ENCODE measurements around the gene HELB.

Gene HELB

GRCh38 chr12:66301944-66302826 lies at the start of gene HELB:
Gene HELB (plus strand): TSS chr12:66302493. CDS start chr12:66302604, 111 bp downstream.
- DNase-seq (ENCODE audit: low read depth in 3 of 3), result peak; percentile 97 to 98 (median 98)

DNA sequence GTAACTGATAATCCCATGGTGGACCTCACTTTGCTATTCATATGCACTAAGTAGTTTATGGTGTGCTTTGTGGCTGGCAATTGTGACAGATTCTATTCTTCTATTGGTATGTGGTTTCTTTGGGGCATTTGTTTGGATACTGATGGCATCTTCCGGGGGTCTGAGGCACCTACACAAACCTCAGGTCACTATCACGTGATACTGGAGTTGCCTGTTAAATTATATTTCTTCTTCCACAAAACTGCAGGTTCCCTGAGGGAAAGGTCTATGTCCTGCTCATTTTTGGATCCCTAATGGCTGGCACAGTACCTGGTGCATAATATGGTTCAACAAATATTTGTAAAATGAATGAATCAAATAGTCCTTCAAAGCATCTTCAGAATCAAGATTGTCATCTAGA lies 49.5 kb upstream of the HELB start:
- no peak for DNase-seq (ENCODE audit: low read depth in 3 of 3)

GRCh38 chr12:66255737-66256136 lies 46.6 kb upstream of the HELB start:
- DNase-seq (ENCODE audit: low read depth in 3 of 3), result no peak

GRCh38 chr12:66258011-66258410 lies 44.3 kb upstream of the HELB start:
- no peak for DNase-seq (ENCODE audit: low read depth in 3 of 3)

GRCh38 chr12:66262737-66263136 lies 39.6 kb upstream of the HELB start:
- DNase-seq (ENCODE audit: low read depth in 3 of 3), result no peak

DNA sequence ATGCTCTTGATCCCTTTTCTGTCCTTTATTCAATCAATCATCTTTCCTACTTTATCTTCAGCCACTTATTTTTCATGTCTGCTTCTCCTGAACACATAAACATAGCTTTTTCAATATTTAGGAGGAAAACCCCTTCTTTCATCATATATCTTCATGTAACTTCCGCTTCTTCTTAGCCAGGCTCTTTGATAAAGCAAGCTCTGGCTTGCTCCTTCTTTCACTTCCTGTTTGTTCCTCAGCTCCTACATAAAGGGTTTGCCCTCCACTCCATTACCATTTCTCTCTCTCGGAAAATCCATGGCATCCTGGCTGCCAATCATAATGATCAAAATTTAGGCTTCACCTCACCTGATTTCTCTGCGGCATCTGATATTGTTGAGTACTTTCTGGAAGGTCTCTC lies 33.7 kb upstream of the HELB start:
- DNase-seq (ENCODE audit: low read depth in 3 of 3), result no peak

DNA sequence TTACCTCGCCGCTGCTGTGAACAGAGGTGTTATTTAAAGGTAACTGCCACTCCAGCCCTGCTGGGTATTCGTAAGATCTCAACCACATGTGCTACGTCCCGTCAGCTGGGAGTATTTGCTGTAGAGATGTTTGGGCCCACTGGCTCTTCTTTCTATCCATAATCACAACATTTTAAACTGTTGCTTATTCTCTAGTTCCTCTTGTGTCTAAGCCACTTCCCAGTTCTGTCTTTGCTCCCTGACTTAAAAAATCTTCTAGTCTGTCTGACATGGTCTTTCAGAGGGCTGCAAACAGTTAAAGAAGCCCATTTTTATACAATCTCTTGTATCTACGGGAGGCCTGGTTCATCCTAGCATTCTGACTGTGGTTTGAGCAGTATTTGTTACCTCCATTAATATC lies 33.2 kb upstream of the HELB start:
- DNase-seq (ENCODE audit: low read depth in 3 of 3), result no peak

GRCh38 chr12:66269757-66270383 lies 32.4 kb upstream of the HELB start:
- no peak for DNase-seq (ENCODE audit: low read depth in 3 of 3)

- no peak for DNase-seq (ENCODE audit: low read depth in 3 of 3)
Observed at GRCh38 chr12:66270613-66271012, 31.7 kb upstream of the HELB start.

DNA sequence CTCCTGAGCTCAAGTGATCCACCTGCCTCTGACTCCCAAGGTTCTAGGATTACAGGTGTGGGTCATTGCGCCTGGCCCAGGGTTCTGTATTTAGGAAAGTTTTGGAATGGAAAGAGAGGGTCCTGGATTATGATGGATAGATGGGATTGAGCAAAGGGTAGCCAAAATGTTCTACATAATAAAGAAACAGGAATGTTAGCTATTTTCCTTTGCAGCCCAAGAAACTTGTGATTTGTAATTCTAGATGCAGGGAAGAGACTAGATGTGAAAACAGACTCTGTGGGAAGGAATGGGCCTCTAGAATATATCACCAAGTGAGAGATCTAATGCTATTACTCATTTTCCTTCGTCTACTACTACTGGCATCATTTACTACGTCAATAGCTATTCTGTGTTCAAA lies 29.6 kb upstream of the HELB start:
- DNase-seq (ENCODE audit: low read depth in 3 of 3), result no peak

DNA sequence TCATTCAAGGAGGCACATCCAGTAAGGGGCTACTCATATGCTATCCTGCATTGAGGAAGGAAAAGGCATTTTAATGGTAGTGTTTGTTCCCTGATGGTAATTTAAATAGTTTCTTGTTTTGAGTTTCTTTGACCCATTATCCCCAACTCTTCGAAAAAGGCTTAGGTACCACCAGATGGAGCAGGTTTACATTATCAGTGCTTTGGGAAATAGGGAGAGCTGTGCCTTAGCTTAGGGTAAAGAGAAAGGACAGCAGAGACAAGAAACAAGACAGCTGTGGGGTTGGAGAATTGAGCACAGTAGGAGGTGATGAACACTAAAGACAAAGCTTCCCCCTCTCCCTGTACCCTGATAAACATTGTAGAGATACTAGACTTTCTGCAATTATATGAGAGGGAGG lies 29.1 kb upstream of the HELB start:
- no peak for DNase-seq (ENCODE audit: low read depth in 3 of 3)

DNA sequence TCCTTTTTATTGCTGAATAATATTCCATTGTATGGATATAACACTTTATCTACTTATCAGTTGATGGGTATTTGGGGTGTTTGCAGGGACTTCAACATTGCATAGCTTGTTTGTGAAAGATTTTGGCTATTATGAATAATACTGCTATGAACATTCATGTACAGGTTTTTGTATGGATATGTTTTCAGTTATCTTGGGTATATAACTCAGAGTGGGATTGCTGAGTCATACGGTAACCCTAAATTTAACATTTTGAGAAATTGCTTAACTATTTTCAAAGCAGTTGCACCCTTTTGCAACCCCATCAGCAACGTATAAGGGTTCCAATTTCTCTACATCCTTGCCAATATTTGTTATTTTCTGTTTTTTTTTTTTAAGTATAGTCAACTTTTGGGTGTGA lies 27.3 kb upstream of the HELB start:
- DNase-seq (ENCODE audit: low read depth in 3 of 3), result no peak

DNA sequence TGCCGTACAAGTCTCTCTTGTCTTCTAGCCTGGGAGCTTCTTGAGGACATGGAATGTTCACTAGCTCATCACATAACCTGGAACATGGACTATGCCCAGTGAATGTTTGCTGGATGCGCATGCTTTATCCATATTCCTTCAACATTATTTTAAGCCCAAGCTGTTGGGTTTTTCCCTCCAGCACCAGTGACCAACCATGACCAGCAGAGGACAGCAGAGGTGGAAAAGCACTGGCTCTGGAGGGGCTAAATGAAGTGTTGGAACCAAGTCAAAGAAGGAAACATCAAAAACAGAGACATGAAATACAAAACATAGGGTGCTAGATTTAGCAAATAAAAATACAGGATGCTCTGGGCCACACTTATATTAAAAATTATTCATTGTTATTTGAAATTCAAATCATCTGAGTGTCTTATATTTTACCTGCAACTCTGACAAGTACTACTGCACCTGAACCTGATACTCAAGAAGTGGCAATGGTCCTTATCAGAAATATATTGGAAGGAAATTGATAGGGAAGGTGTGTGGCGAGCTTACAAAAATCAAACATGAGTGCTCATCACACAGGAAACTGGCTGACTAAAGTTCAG lies 23.1 kb upstream of the HELB start:
- DNase-seq (ENCODE audit: low read depth in 3 of 3), result no peak

DNA sequence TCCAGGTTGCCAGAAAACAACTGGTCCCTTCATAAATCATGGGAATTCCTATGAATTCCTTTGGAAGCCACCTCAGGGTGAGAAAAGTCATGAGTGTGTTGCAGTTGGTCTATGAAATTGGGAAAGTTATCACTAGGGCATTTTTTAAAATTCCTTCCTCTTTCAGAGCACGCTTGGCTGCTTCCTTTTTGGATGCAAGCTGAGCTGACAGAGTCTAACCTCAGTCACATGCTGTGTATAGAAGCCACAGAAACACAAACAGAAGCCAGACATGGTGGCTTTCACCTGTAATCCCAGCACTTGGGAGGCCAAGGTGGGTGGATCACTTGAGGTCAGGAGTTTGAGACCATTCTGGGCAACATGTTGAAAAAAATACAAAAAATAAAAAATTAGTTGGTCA lies 21.7 kb upstream of the HELB start:
- DNase-seq (ENCODE audit: low read depth in 3 of 3), result no peak

DNA sequence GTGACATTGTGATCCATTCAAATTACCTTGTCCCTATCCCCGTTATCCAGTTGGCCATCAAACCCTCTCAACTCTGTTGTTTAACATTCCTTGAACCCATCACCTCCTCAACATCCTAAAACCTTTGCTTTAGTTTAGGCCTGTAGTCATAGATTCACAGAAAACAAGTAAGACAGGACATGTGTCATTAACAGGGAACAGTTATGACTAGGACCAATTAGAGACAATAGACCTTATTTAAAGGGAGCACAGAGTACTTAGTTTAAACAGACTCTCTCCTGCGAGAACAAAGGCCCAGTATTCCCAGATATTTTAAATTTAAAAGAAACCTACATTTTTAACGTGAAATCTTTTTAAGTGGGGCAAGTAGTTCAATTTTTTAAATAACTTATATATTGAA lies 20.0 kb upstream of the HELB start:
- DNase-seq (ENCODE audit: low read depth in 3 of 3), result no peak

- no peak for DNase-seq (ENCODE audit: low read depth in 3 of 3)
Observed at GRCh38 chr12:66287275-66287674, 15.0 kb upstream of the HELB start.

GRCh38 chr12:66288121-66288520 lies 14.2 kb upstream of the HELB start:
- peak in 1 of 3 experiments; percentile 25 for DNase-seq (ENCODE audit: low read depth in 3 of 3)

- DNase-seq (ENCODE audit: low read depth in 3 of 3), result no peak
Observed at GRCh38 chr12:66289485-66289884, 12.8 kb upstream of the HELB start.

GRCh38 chr12:66290716-66291200 lies 11.5 kb upstream of the HELB start:
- DNase-seq (ENCODE audit: low read depth in 3 of 3), result no peak

- DNase-seq (ENCODE audit: low read depth in 3 of 3), result no peak
Observed at GRCh38 chr12:66296176-66296683, 6.1 kb upstream of the HELB start.

- no peak for DNase-seq (ENCODE audit: low read depth in 3 of 3)
Observed at GRCh38 chr12:66297080-66297479, 5.2 kb upstream of the HELB start.

DNA sequence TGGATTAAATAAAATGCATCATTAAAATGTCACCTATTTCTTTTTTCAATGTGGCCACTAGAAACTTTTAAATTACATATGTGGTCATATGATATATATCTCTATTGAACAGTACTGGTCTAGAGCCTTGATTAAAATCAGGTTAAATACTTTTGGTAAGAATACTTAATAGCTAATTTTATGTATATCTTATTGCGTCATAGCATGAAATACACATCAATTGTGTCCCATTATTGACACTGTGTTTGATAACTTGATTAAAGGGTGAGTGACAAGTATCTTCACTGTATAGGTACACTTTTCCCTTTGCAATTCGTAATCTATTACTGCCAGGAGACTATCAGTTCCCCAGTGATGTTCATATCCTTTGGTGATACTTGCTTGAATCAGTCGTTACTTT lies 4.4 kb upstream of the HELB start:
- DNase-seq (ENCODE audit: low read depth in 3 of 3), result no peak

- no peak for DNase-seq (ENCODE audit: low read depth in 3 of 3)
Observed at GRCh38 chr12:66302827-66303169, 505 bp downstream of the HELB start.
